ENCODE measurements around the gene DYSF. TPM values are rescaled to one million over a fixed set of nuclear protein-coding genes. Genes with fewer than 3 reads are reported as not detected.

The DYSF gene
- polyA plus RNA-seq, 1 donor from 2014 or later: 0.04 TPM

DNA sequence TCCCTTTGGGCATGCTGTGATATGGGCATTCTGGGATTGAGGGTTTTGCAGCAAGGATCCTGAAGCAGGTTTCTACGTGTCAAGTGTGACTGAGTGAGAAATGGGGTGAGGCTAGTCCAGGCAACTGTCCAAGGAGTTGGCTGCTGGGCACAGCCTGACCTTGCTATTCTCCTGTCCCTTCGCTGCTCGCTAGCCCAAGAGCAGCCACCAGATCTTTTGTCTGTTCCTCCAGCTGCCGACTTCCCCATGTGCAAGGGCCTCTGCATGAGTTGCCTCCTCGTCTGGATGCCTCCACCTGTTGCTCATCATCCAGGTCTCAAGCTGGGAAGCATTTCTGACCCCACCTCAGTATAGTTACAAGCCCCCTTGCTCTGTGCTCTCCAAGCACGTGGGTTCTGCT lies 71.1 kb downstream of the DYSF start:
- no peaks in the 10 kb centered on the region for H4K20me1 ChIP-seq (ENCODE audit: insufficient read depth)
- H3K4me2 ChIP-seq (ENCODE audit: low read length): no peak overlapping the region
- no peak overlapping the region for H3K4me3 ChIP-seq (ENCODE audit: low read length)
- no peak overlapping the region for H3K9ac ChIP-seq (ENCODE audit: low read length)
- H2AFZ ChIP-seq (ENCODE audit: low read depth, low read length): no peak overlapping the region
- no peaks in the 10 kb centered on the region for H3K79me2 ChIP-seq (replicated peaks; ENCODE audit: insufficient read depth, low read length)
- H3K27ac ChIP-seq (ENCODE audit: low read length): no peak overlapping the region
- H3K9me3 ChIP-seq (ENCODE audit: low read length): no peaks in the 10 kb centered on the region
- H3F3A ChIP-seq (ENCODE audit: insufficient read depth, low read length, poor library complexity, severe bottlenecking): no peaks in the 10 kb centered on the region
- H3K36me3 ChIP-seq (ENCODE audit: insufficient read depth, low read length): no peaks in the 10 kb centered on the region
- H3K27me3 ChIP-seq (ENCODE audit: insufficient read depth, low read depth, low read length): no peaks in the 10 kb centered on the region
- TF ChIP-seq TAF1 (IDR thresholded peaks at IDR 0.05; ENCODE audit: low read depth) (no peak), POLR2AphosphoS5 (IDR thresholded peaks at IDR 0.05) (no peak), EP300 (conservative IDR thresholded peaks at IDR 0.05; ENCODE audit: poor library complexity, severe bottlenecking) (no peak), RAD21 (conservative IDR thresholded peaks at IDR 0.05) (no peak), MXI1 (conservative IDR thresholded peaks at IDR 0.05; ENCODE audit: poor library complexity, severe bottlenecking) (no peak), EZH2 (IDR thresholded peaks at IDR 0.05; ENCODE audit: borderline replicate concordance, insufficient read depth, low read length, poor library complexity, severe bottlenecking) (no peak), SMC3 (conservative IDR thresholded peaks at IDR 0.05; ENCODE audit: poor library complexity) (no peak)
- TF ChIP-seq, protein P1, sequence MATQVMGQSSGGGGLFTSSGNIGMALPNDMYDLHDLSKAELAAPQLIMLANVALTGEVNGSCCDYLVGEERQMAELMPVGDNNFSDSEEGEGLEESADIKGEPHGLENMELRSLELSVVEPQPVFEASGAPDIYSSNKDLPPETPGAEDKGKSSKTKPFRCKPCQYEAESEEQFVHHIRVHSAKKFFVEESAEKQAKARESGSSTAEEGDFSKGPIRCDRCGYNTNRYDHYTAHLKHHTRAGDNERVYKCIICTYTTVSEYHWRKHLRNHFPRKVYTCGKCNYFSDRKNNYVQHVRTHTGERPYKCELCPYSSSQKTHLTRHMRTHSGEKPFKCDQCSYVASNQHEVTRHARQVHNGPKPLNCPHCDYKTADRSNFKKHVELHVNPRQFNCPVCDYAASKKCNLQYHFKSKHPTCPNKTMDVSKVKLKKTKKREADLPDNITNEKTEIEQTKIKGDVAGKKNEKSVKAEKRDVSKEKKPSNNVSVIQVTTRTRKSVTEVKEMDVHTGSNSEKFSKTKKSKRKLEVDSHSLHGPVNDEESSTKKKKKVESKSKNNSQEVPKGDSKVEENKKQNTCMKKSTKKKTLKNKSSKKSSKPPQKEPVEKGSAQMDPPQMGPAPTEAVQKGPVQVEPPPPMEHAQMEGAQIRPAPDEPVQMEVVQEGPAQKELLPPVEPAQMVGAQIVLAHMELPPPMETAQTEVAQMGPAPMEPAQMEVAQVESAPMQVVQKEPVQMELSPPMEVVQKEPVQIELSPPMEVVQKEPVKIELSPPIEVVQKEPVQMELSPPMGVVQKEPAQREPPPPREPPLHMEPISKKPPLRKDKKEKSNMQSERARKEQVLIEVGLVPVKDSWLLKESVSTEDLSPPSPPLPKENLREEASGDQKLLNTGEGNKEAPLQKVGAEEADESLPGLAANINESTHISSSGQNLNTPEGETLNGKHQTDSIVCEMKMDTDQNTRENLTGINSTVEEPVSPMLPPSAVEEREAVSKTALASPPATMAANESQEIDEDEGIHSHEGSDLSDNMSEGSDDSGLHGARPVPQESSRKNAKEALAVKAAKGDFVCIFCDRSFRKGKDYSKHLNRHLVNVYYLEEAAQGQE (IDR thresholded peaks at IDR 0.05; ENCODE audit: borderline replicate concordance): no peak
- TF ChIP-seq, protein P2, sequence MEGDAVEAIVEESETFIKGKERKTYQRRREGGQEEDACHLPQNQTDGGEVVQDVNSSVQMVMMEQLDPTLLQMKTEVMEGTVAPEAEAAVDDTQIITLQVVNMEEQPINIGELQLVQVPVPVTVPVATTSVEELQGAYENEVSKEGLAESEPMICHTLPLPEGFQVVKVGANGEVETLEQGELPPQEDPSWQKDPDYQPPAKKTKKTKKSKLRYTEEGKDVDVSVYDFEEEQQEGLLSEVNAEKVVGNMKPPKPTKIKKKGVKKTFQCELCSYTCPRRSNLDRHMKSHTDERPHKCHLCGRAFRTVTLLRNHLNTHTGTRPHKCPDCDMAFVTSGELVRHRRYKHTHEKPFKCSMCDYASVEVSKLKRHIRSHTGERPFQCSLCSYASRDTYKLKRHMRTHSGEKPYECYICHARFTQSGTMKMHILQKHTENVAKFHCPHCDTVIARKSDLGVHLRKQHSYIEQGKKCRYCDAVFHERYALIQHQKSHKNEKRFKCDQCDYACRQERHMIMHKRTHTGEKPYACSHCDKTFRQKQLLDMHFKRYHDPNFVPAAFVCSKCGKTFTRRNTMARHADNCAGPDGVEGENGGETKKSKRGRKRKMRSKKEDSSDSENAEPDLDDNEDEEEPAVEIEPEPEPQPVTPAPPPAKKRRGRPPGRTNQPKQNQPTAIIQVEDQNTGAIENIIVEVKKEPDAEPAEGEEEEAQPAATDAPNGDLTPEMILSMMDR (IDR thresholded peaks at IDR 0.05; ENCODE audit: poor library complexity, severe bottlenecking): no peak
- H3K9me2 ChIP-seq (ENCODE audit: insufficient read depth, low read length): no peaks in the 10 kb centered on the region

DNA sequence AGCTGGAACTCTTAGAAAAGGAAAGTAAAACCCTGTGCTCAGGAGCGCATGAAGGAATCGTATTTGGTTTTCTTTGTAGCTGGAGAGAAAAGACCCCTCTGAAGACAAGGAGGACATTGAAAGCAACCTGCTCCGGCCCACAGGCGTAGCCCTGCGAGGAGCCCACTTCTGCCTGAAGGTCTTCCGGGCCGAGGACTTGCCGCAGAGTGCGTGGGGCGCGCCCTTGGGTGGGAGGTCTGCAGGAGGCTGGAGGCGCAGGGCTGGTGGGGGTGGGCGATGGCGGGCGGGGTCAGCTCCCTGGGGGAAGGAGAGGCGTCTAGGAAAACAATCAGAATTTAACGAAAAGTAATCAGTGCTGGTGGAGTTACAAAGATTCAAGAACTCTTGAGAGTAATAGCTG lies 72.8 kb downstream of the DYSF start:
- no peaks in the 10 kb centered on the region for H3K9me3 ChIP-seq (ENCODE audit: low read length)
- no peaks in the 10 kb centered on the region for H3K9me2 ChIP-seq (ENCODE audit: insufficient read depth, low read length)
- H2AFZ ChIP-seq (ENCODE audit: low read depth, low read length): no peak overlapping the region
- H3K4me2 ChIP-seq (ENCODE audit: low read length): no peak overlapping the region
- no peaks in the 10 kb centered on the region for H3K27me3 ChIP-seq (ENCODE audit: insufficient read depth, low read depth, low read length)
- no peaks in the 10 kb centered on the region for H3F3A ChIP-seq (ENCODE audit: insufficient read depth, low read length, poor library complexity, severe bottlenecking)
- no peak overlapping the region for H3K9ac ChIP-seq (ENCODE audit: low read length)
- no peaks in the 10 kb centered on the region for H4K20me1 ChIP-seq (ENCODE audit: insufficient read depth)
- H3K79me2 ChIP-seq (replicated peaks; ENCODE audit: insufficient read depth, low read length): no peaks in the 10 kb centered on the region
- no peak overlapping the region for H3K4me3 ChIP-seq (ENCODE audit: low read length)
- no peaks in the 10 kb centered on the region for H3K36me3 ChIP-seq (ENCODE audit: insufficient read depth, low read length)
- TF ChIP-seq MXI1 (conservative IDR thresholded peaks at IDR 0.05; ENCODE audit: poor library complexity, severe bottlenecking): no peak
- TF ChIP-seq RAD21 (conservative IDR thresholded peaks at IDR 0.05): no peak
- no peak for TF ChIP-seq EZH2 (IDR thresholded peaks at IDR 0.05; ENCODE audit: borderline replicate concordance, insufficient read depth, low read length, poor library complexity, severe bottlenecking)
- TF ChIP-seq, protein P1 (IDR thresholded peaks at IDR 0.05; ENCODE audit: borderline replicate concordance): no peak
- no peak for TF ChIP-seq TAF1 (IDR thresholded peaks at IDR 0.05; ENCODE audit: low read depth)
- no peak for TF ChIP-seq POLR2AphosphoS5 (IDR thresholded peaks at IDR 0.05)
- no peak for TF ChIP-seq SMC3 (conservative IDR thresholded peaks at IDR 0.05; ENCODE audit: poor library complexity)
- TF ChIP-seq, protein P2 (IDR thresholded peaks at IDR 0.05; ENCODE audit: poor library complexity, severe bottlenecking): no peak
- no peak for TF ChIP-seq EP300 (conservative IDR thresholded peaks at IDR 0.05; ENCODE audit: poor library complexity, severe bottlenecking)
- H3K27ac ChIP-seq (ENCODE audit: low read length): no peak overlapping the region

Measured in neural cell (in vitro differentiated cells).